HCT116 (cell line): ENCODE data around the gene PCDH9. TPM values are rescaled to one million over a fixed set of nuclear protein-coding genes. Genes with fewer than 3 reads are reported as not detected.

Source experiments
- ATAC-seq: fragments of 200-7000 bp; cut with Tn5 transposase; 2 replicates; pipeline ENCODE4 v1.9.1; 2020; ENCODE audit warnings: mild to moderate bottlenecking, moderate library complexity
- BruUV-seq: library from RNA; stranded (reverse); fragments of 400-500 nt; replicated peaks from 2 replicates; lab custom pipeline; 2021; lab: Mats Ljungman, UMichigan
- CTCF ChIA-PET: fragments of 300-600 bp; sonication (Branson Sonifier 250); formaldehyde crosslinking; loops from one replicate; lab custom pipeline; 2021; ENCODE audit warnings: antibody characterized with exemption; lab: Charles Lee
- POLR2A ChIA-PET: fragments of 300-600, 350-600 bp; sonication (Branson Sonifier 250); formaldehyde crosslinking; loops from one replicate; lab custom pipeline; 2021; ENCODE audit warnings: antibody characterized with exemption; lab: Charles Lee
- RAD21 ChIA-PET, 2 experiments: fragments of 300-600 bp; sonication (Branson Sonifier 250); formaldehyde crosslinking; loops; one replicate each; lab custom pipeline; 2023; ENCODE audit warnings: low total read pairs in 2 of 2; ENCODE audit not compliant: uncharacterized antibody in 2 of 2, unreplicated experiment in 2 of 2, low non-redundant PET in 1 of 2; lab: Charles Lee
- DNase-seq: peaks from one replicate; pipeline ENCODE4 v3.0.0-alpha.2; 2010; ENCODE audit warnings: low read depth, low spot score
- H2AFZ ChIP-seq: fragments of 200-600 bp; shearing (Covaris generic), sonication (generic); 2 replicates; pipeline ENCODE4 v1.6.1; 2017; ENCODE audit warnings: low read depth, mixed run types, mixed read lengths, antibody characterized with exemption, low read length; ENCODE audit not compliant: poor library complexity, severe bottlenecking
- H3K27ac ChIP-seq: 2 replicates; pipeline ENCODE4 v1.5.1; 2012; ENCODE audit warnings: low read depth, low read length
- H3K27me3 ChIP-seq: fragments of 200-600 bp; sonication (generic); 2 replicates; pipeline ENCODE4 v1.6.1; 2016; ENCODE audit warnings: mixed run types, low read length, mixed read lengths; ENCODE audit not compliant: insufficient read depth
- H3K36me3 ChIP-seq, 2 experiments: fragments of 200-500 bp in 1 of 2; fragments of 200-600 bp in 1 of 2; sonication (Bioruptor generic) in 1 of 2; sonication (generic) in 1 of 2; 2 replicates each; pipeline versions ENCODE4 v1.5.1 to v1.6.1; 2014 to 2016; ENCODE audit warnings: low read length in 2 of 2, inconsistent platforms in 1 of 2, mixed read lengths in 1 of 2, mixed run types in 1 of 2; ENCODE audit not compliant: insufficient read depth in 2 of 2, control insufficient read depth in 1 of 2
- H3K4me1 ChIP-seq, 2 experiments: fragments of 200-600 bp in 1 of 2; sonication (generic) in 1 of 2; 2 replicates each; pipeline versions ENCODE4 v1.5.1 to v1.6.1; 2012 to 2017; ENCODE audit warnings: low read length in 2 of 2, inconsistent platforms in 1 of 2, mild to moderate bottlenecking in 1 of 2, mixed read lengths in 1 of 2, mixed run types in 1 of 2, moderate library complexity in 1 of 2; ENCODE audit not compliant: insufficient read depth in 2 of 2, control insufficient read depth in 1 of 2
- H3K4me2 ChIP-seq: fragments of 200-600 bp; sonication (generic); 2 replicates; pipeline ENCODE4 v1.6.1; 2017; ENCODE audit warnings: mixed run types, low read length, mixed read lengths
- H3K4me3 ChIP-seq, 2 experiments: fragments of 200-600 bp in 1 of 2; sonication (generic) in 1 of 2; replicated peaks in 1 of 2; 2 replicates each; pipeline ENCODE4 v1.5.1; 2011 to 2016; ENCODE audit warnings: low read length in 2 of 2, control low read depth in 1 of 2, low read depth in 1 of 2, mild to moderate bottlenecking in 1 of 2, mixed read lengths in 1 of 2, mixed run types in 1 of 2
- H3K79me2 ChIP-seq: fragments of 200-600 bp; sonication (generic); 2 replicates; pipeline ENCODE4 v1.6.1; 2017; ENCODE audit warnings: mild to moderate bottlenecking, mixed run types, low read length, moderate library complexity, mixed read lengths; ENCODE audit not compliant: insufficient read depth
- H3K9ac ChIP-seq: fragments of 200-600 bp; sonication (generic); 2 replicates; pipeline ENCODE4 v1.6.1; 2016; ENCODE audit warnings: low read length, mixed read lengths
- H3K9me2 ChIP-seq: fragments of 200-600 bp; sonication (generic), shearing (Covaris generic); 2 replicates; pipeline ENCODE4 v1.6.1; 2017; ENCODE audit warnings: mixed run types, mild to moderate bottlenecking, moderate library complexity; ENCODE audit not compliant: insufficient read depth
- H3K9me3 ChIP-seq, 2 experiments: fragments of 200-500 bp in 1 of 2; fragments of 200-600 bp in 1 of 2; sonication (Bioruptor generic) in 1 of 2; sonication (generic) in 1 of 2; 2 replicates each; pipeline ENCODE4 v1.6.1; 2014 to 2017; ENCODE audit warnings: low read length in 2 of 2, mixed read lengths in 2 of 2, inconsistent platforms in 1 of 2, low read depth in 1 of 2, mild to moderate bottlenecking in 1 of 2, mixed run types in 1 of 2, moderate library complexity in 1 of 2; ENCODE audit not compliant: control insufficient read depth in 1 of 2, insufficient read depth in 1 of 2
- H4K20me1 ChIP-seq: fragments of 200-600 bp; sonication (generic), shearing (Covaris generic); 2 replicates; pipeline ENCODE4 v1.6.1; 2017; ENCODE audit warnings: mixed run types, mild to moderate bottlenecking, moderate library complexity; ENCODE audit not compliant: insufficient read depth
- CBX3 ChIP-seq: IDR thresholded peaks from 2 replicates; pipeline ENCODE4 v1.6.1; 2012; ENCODE audit warnings: low read depth
- EGR1 ChIP-seq: IDR thresholded peaks from 2 replicates; pipeline ENCODE4 v1.6.1; 2012; ENCODE audit warnings: low read depth
- ELF1 ChIP-seq: IDR thresholded peaks from 2 replicates; pipeline ENCODE4 v1.6.1; 2012; ENCODE audit warnings: low read depth, borderline replicate concordance
- POLR2AphosphoS5 ChIP-seq: IDR thresholded peaks from 2 replicates; pipeline ENCODE4 v1.6.1; 2011; ENCODE audit warnings: mild to moderate bottlenecking, low read depth, low read length, moderate library complexity
- RAD21 ChIP-seq: IDR thresholded peaks from 2 replicates; pipeline ENCODE4 v1.6.1; 2012; ENCODE audit warnings: low read depth, mild to moderate bottlenecking
- SP1 ChIP-seq: IDR thresholded peaks from 2 replicates; pipeline ENCODE4 v1.6.1; 2012; ENCODE audit warnings: low read depth
- ZBTB33 ChIP-seq: IDR thresholded peaks from 2 replicates; pipeline ENCODE4 v1.6.1; 2011; ENCODE audit warnings: mild to moderate bottlenecking, low read length, moderate library complexity; ENCODE audit not compliant: insufficient replicate concordance; ENCODE audit errors: extremely low read depth
- ZFX ChIP-seq: fragments of 450-650 bp; IDR thresholded peaks from 2 replicates; pipeline ENCODE4 v1.6.1; 2017
- intact Hi-C: fragments of 100-400 bp; cut with micrococcal nuclease; formaldehyde crosslinking; loops from 2 replicates; pipeline ENCODE4 v1.10.0; 2022
- total RNA-seq: library from RNA; stranded (reverse); gene quantifications from one replicate; pipeline ENCODE4 v1.2.1, GENCODE V29; 2021; ENCODE audit not compliant: unreplicated experiment

Gene PCDH9
- total RNA-seq, 1 experiment from 2014 or later = 0.02 TPM

- RAD21 ChIA-PET = no interaction called here
- H3K9me3 ChIP-seq = no peaks in the 10 kb centered on the region
- H2AFZ ChIP-seq = no peak overlapping the region
- no peak overlapping the region for H3K9ac ChIP-seq
- POLR2A ChIA-PET = interaction anchor here (0.7 kb wide), 1 partner anchor 64 kb away, joined by 6 read pairs; no protein-coding TSS in a partner anchor
- H3K27me3 ChIP-seq = no peaks in the 10 kb centered on the region
- no peak for DNase-seq
- intact Hi-C loops = no loop called here
- H3K4me1 ChIP-seq = no peaks in the 10 kb centered on the region
- no peaks in the 10 kb centered on the region for H4K20me1 ChIP-seq
- no TSS peak for BruUV-seq
- no peak overlapping the region for H3K27ac ChIP-seq
- no peaks in the 10 kb centered on the region for H3K9me2 ChIP-seq
- CTCF ChIA-PET = no interaction called here
- H3K4me3 ChIP-seq = no peak overlapping the region
- H3K79me2 ChIP-seq = no peaks in the 10 kb centered on the region
- TF ChIP-seq ZFX (no peak), ELF1 (no peak), RAD21 (no peak), SP1 (no peak), EGR1 (no peak), ZBTB33 (no peak), POLR2AphosphoS5 (no peak), CBX3 (no peak)
- no peak overlapping the region for H3K4me2 ChIP-seq
- ATAC-seq = no peak
- no peaks in the 10 kb centered on the region for H3K36me3 ChIP-seq
Measured at GRCh38 chr13:66859934-66860877, 369.9 kb downstream of the PCDH9 start.
